Peyer's patch (tissue), 4 donors: Measurements from ENCODE around the gene EFNA5.

Source experiments
- CTCF ChIP-seq, 6 experiments: fragments of 450-650 bp in 4 of 6; fragments of 200-600 bp in 2 of 6; sonication (generic) in 1 of 6; IDR thresholded peaks; one replicate each; pipeline ENCODE4 v1.5.1; 2017 to 2019; ENCODE audit warnings: antibody characterized with exemption in 6 of 6, mild to moderate bottlenecking in 3 of 6, moderate library complexity in 1 of 6
- POLR2A ChIP-seq, 2 donors: fragments of 450-650 bp; IDR thresholded peaks; one replicate each; pipeline ENCODE4 v1.5.1; 2017; ENCODE audit warnings: antibody characterized with exemption in 2 of 2, mild to moderate bottlenecking in 2 of 2, moderate library complexity in 2 of 2

- TF ChIP-seq POLR2A (IDR thresholded peaks at IDR 0.05) (no peak), CTCF (IDR thresholded peaks at IDR 0.05) (no peak)
Observed at GRCh38 chr5:107340631-107341030, 330.1 kb downstream of the EFNA5 start.
